Measurements from ENCODE around the gene RDM1.
"Not testable (repeated sequence)": the region's sequence is repeated elsewhere in the genome, so short reads cannot be mapped to it uniquely, and the experiment has no call there.

RDM1 gene

GRCh38 chr17:35943537-35943936 lies 13.0 kb upstream of the RDM1 start, which contains the start of gene LYZL6:
LYZL6 (minus strand) TSS chr17:35943713; CDS start chr17:35939356, 4,357 bp downstream.
- Histone ChIP-seq H3K4me3 (replicated peaks; ENCODE audit: low read depth, low read length) (no peak within 1 kb of the TSS), H3K36me3 (ENCODE audit: control insufficient read depth, insufficient read depth, low read length) (no peaks in the 10 kb centered on the region), H3K27me3 (replicated peaks; ENCODE audit: control insufficient read depth, insufficient read depth, low read length) (no peaks in the 10 kb centered on the region)
- TF ChIP-seq CTCF (IDR thresholded peaks at IDR 0.05; ENCODE audit: insufficient read depth, low read length, poor library complexity, severe bottlenecking) = no peak
- DNase-seq (ENCODE audit: extremely low read depth, insufficient read length) = no peak

GRCh38 chr17:35942588-35943186 lies 12.1 kb upstream of the RDM1 start:
- H3K4me3 ChIP-seq (replicated peaks; ENCODE audit: low read depth, low read length) = no peak overlapping the region
- no peak for DNase-seq (ENCODE audit: extremely low read depth, insufficient read length)
- no peak for TF ChIP-seq CTCF (IDR thresholded peaks at IDR 0.05; ENCODE audit: insufficient read depth, low read length, poor library complexity, severe bottlenecking)
- H3K36me3 ChIP-seq (ENCODE audit: control insufficient read depth, insufficient read depth, low read length) = no peaks in the 10 kb centered on the region
- no peaks in the 10 kb centered on the region for H3K27me3 ChIP-seq (replicated peaks; ENCODE audit: control insufficient read depth, insufficient read depth, low read length)

GRCh38 chr17:35938492-35938891 lies 7.9 kb upstream of the RDM1 start:
- not testable (repeated sequence) for H3K4me3 ChIP-seq (replicated peaks; ENCODE audit: low read depth, low read length); DNase-seq (ENCODE audit: extremely low read depth, insufficient read length); H3K27me3 ChIP-seq (replicated peaks; ENCODE audit: control insufficient read depth, insufficient read depth, low read length); H3K36me3 ChIP-seq (ENCODE audit: control insufficient read depth, insufficient read depth, low read length)

GRCh38 chr17:35936063-35936462 lies 5.5 kb upstream of the RDM1 start:
- Histone ChIP-seq H3K4me3 (replicated peaks; ENCODE audit: low read depth, low read length) (no peak overlapping the region), H3K27me3 (replicated peaks; ENCODE audit: control insufficient read depth, insufficient read depth, low read length) (no peaks in the 10 kb centered on the region), H3K36me3 (ENCODE audit: control insufficient read depth, insufficient read depth, low read length) (no peaks in the 10 kb centered on the region)
- TF ChIP-seq CTCF (IDR thresholded peaks at IDR 0.05; ENCODE audit: insufficient read depth, low read length, poor library complexity, severe bottlenecking) = no peak
- DNase-seq (ENCODE audit: extremely low read depth, insufficient read length) = no peak

- DNase-seq (ENCODE audit: extremely low read depth, insufficient read length) = no peak
- Histone ChIP-seq H3K27me3 (replicated peaks; ENCODE audit: control insufficient read depth, insufficient read depth, low read length) (no peaks in the 10 kb centered on the region), H3K36me3 (ENCODE audit: control insufficient read depth, insufficient read depth, low read length) (no peaks in the 10 kb centered on the region), H3K4me3 (replicated peaks; ENCODE audit: low read depth, low read length) (no peak overlapping the region)
- TF ChIP-seq CTCF (IDR thresholded peaks at IDR 0.05; ENCODE audit: insufficient read depth, low read length, poor library complexity, severe bottlenecking) = no peak
Measured at GRCh38 chr17:35934760-35935159, 4.2 kb upstream of the RDM1 start.

GRCh38 chr17:35932586-35932985 lies 2.0 kb upstream of the RDM1 start:
- H3K27me3 ChIP-seq (replicated peaks; ENCODE audit: control insufficient read depth, insufficient read depth, low read length) = no peaks in the 10 kb centered on the region
- DNase-seq (ENCODE audit: extremely low read depth, insufficient read length) = no peak
- TF ChIP-seq CTCF (IDR thresholded peaks at IDR 0.05; ENCODE audit: insufficient read depth, low read length, poor library complexity, severe bottlenecking) = no peak
- H3K4me3 ChIP-seq (replicated peaks; ENCODE audit: low read depth, low read length) = no peak overlapping the region
- no peaks in the 10 kb centered on the region for H3K36me3 ChIP-seq (ENCODE audit: control insufficient read depth, insufficient read depth, low read length)

Data from GM06990 (cell line).